Effector CD4-positive, alpha-beta T cell (primary cell): Measurements from ENCODE around the gene ANXA2.

Source experiments
- DNase-seq: peaks from one replicate; pipeline ENCODE4 v3.0.0-alpha.2; 2020

The ANXA2 gene

DNA sequence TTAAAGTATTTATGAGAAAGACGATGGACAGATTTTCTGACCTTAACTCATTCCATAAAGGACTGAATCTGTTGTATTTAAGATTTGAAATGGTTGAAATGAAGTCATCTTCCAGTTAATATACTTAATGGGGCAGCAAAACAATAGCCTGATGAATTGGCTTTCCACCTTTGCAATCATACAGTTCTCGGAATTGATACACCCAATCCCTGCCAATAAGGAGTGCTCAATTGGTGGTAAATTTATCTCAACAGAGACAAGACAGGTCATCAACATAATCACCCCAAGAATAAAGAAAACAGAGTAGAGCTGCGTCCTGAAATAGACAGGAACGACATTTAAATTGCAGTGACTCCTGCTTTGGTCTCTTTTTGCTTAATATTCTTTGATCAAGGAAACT, 11.2 kb downstream of the ANXA2 start:
- no peak for DNase-seq

DNA sequence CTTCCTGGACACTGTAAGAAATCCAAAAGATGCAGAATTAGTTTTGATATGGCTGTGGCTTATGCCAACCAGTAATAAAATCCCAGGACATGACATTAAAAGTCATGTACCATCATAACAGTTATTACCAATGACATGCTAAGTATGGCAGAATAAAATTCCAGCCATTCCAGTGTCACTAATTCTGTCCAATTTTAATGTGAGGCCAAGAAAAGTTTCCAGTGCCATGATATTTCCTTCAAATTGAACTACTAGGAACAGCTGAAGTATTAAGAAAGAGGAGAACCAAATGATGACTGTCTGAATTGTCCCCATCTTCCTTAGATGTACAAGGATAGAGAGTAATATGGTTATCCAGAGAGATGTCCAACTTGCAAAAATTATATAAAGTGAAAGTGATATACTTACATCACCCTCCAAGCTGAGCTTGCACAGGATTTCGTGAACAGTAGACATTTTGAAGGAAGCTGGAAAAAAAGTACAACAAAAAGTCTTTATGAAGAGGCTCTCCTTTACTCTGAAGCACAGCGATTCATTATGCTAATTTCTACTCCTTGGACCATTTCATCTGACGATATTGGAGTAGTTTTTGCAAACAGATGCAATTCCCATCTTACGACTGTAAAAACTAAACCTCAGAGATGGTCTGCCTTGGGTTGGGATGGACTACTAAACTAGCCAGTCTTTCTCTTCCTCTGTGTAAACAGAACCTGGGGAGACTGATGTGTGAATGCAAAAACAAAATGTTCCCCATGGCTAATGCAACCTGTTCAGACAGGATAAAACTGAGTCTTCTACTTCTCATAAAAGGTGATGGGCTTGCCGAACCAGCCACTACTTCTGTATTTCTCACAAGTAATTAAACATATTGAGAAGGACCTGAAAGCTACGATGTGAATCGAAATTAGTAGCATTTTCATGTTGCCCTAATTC, 11.9 kb downstream of the ANXA2 start:
- DNase-seq = no peak

DNA sequence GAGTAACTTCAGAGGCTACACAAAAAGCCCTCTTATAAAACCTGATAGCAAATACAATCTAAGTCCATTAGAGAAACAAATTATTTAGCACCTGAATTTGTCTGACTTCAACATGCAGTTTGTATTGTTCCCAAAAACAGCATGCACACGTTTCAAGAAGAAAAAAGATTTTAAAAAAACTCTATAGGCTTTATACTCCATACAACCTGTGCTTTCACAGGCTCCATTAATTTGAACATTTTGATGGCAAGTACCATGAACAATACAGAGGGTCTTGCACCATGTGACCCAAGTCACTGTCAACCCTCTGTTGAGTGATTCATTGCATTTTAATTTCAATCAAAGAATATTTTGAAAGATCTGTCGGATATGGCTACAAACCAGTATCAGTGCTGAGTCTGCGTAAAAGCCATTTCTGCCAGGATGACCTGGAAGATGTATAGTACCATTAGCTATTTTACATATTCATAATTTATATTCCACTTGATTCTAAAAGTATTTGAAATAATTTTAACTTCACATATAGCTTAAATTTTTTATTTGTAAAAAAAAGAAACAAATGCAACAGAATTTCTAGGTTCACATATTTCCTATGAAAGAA, 13.2 kb downstream of the ANXA2 start:
- no peak for DNase-seq

DNA sequence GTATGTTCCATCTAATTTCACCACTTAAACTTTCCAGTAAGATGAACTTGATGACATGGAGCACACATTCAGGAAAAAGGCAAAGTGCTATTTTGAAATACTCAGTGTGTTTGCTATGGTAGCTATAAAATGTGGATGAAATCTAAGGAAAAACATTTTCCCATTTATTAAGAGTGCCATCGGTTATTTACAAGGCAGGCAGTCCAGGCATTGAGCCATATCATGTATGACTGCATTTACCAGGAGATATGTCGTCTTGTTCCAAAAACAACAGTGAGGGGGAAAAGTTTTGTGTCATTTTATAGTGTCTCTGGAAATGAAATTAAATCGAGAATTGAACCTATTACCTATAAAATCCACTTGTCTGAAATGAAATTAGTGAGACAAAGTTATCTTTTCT, 13.7 kb downstream of the ANXA2 start:
- DNase-seq = no peak

DNA sequence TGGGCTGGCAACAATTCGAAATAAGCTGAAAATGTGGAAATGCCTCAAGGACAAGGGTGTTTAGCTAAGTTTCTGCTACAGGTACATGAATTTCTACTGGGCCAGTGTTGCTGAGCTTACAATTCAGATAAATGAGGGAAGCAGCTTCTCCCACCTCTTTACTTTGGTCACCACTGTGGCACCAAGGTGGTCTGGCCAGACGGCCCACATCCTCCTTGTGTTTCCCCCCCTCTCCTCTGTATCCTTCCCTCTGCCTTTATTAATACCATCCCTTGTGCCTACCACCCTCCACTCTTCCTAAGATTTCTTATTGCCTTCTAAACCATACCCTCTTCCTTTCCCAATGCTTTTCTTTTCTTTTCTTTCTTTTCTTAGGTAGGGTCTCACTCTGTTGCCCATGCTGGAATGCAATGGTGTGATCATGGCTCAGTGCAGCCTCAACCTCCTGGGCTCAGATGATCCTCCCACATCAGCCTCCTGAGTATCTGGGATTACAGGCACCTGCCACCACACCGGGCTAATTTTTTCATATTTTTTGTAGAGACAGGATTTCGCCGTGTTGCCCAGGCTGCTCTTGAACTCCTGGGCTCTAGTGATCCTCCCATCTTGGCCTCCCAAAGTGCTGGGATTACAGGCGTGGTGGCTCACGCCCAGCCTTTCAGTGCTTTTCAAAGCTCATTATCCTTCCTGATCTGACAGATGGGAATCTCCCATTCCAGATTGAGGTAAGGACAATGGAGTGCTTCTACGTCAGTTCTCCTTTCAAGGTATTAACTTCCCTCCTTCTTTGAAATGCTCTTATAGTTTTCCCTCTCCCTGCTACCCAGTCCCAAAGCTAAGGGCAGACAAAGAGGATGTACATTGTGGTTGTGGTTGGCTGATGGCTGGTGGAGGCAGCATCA, 14.8 kb downstream of the ANXA2 start:
- DNase-seq = no peak

DNA sequence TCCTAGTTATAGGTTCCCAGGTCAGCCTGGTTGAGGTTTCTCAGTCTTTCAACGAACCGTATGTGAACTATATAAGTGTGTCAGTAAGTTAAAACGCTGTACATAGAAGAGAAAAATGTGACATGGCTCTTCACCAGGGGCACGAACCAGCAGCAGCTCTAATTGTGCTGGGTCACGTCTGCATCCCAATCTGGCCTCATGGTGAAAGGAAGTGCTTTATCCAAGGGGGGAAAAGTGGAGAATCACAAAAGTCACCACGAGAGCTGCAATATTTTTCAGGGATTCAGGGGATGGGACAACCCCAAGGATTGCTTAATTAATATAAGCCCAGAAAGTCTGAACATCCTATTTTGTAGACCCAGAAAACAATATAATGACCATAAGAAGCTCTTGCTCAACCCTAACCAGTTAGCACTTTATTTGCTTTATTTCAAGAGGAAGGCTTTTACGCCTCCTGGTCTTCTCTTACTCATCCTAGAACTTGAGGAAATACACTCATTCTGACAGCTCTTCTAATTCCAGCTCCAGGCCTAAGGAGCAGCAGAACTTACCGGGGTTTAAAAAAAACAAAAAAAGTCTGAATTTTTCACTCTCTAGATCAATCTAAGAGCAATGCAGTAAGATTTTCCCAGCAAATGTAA, 16.5 kb downstream of the ANXA2 start:
- no peak for DNase-seq

DNA sequence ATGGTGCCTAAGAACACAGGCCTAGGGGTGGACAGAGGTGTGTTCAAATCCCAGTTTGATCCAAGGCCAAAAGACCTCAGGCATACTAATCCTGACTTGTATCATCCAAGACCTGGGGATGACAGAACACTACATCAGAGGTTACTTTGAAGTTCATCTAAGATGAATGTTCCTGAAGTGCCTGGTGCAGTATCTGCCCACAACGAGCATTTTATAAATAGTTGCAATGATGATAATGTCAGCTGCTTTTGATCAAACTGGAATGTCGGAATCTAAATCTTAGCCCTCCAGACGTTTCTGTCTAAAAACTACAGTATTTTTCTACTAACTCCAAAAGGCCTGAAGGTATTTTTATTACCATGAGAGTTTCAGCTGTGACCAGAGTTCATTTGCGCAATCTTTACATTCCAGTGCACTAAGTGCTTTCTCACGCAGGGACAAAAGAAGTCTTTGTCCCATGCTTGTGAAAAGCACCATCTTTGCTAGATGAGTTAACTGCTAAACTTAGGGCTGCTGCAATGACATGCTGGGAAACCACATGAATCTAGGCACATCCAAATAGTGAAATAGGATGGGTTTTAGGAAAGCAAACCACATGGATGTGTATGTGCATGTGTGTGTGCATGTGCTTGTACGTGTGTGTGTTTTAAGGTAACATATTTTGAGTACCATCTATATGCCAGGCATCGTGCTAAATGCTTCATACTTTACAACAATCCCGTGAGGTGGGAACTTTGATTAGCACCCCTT, 18.1 kb downstream of the ANXA2 start:
- DNase-seq = no peak

DNA sequence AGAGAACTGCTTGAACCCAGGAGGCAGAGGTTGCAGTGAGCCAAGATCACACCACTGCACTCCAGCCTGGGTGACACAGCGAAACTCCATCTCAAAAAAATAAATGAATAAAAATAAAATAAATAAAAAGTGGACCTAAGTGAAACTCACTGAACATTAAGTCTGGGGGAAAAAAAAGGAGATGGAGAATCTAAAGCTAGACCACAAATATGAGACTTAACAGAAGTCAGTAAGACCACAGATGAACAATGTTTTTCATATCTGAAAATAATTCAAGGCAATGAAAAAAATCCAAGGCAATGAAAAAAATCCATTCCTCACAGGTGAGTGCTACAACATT, 18.6 kb downstream of the ANXA2 start:
- DNase-seq = no peak

DNA sequence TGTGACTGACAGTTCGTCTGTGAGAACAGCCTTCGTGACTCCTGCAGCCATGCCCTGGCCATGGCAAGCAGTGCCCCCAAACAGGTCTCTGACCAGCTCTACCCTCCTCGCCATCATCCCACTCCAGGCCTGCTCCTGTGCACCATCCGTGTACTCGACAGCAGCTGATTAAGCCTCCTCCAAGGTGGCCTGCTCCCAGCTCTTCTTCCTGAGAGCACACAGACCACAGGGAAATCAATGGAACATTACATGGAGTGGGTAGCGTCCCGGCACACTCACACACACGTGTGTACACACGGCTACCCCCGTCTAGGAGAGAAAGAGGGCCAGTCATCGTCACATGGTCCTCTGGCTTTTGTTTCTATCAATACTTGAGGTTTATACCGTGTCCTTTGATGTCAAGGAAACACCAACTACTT, 21.1 kb downstream of the ANXA2 start:
- DNase-seq = no peak

DNA sequence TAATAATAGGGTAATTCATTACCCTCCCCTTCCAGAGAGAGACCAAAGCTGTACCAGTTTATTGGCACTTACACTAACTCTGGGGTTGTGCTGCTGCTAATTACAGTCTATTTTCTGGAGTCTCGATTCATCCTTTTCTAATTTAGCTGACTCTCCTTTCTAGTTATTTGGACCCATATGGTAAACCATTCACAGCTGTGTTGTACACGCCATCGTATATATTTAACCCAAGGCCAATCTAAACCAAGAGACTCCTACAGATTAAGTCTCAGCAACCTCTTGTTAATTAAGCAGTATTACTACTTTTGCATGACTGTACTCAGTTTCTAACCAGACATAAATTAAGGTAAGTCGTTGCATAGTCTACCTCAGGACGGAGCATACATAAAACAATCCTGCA, 22.5 kb downstream of the ANXA2 start:
- no peak for DNase-seq

DNA sequence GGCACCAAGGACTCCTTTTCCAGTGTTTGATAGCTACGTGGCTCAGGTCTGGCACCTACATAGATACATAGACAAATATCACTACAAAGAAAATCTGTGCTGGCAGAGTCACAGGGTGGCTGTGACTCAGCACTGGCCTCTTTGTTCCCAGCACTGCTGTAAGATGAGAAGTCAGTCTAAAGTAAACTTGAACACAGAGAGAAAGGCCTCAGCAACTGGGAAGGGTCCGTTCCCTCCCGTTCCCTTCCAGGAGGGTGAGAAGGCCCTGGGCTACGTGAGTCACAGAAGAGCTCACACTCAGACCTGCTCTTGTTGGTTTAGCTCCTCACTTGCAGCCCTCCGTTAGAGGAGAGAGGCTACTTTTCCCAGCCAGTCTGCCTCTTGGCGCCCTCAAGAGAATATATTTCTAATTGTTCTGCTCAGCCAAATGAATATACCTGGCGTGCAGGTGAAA, 23.1 kb downstream of the ANXA2 start:
- no peak for DNase-seq

DNA sequence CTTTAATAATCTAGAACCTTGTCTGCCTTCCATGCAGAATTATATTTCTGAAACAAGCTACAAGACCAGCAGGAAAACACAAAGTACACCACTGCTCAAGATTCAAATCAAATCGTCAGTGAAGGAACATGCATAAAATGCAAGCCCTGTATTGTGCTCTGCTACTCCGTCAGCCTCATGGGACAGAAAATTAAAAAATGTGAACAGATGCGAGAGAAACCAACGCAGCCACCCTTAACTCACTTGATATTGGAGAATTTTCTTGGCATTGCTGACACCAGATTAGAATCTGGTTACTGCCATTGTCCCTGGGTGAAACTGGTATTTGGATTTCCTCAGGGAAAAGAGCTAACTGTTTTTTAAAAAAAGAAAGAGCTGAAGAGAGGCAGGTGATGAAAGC, 23.6 kb downstream of the ANXA2 start:
- DNase-seq = no peak

DNA sequence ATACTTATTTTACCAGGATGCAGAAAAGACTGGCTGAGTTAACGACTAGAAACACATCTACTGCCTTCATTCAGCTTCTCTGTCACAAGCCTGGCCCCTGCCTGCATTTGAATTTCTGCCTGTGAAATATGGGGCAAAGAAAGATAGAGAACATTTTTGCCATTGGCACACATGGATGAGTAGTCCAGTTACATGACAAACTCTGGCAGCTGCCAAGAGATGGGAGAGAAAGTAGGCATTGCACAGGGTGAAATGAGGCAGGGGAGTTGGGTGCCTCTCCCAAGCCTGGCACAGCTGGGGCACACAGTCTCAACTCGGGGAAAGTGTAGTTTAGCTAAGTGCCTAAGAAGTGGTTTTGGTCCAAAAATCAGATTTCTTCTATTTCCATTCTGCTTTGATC, 24.0 kb downstream of the ANXA2 start:
- no peak for DNase-seq

DNA sequence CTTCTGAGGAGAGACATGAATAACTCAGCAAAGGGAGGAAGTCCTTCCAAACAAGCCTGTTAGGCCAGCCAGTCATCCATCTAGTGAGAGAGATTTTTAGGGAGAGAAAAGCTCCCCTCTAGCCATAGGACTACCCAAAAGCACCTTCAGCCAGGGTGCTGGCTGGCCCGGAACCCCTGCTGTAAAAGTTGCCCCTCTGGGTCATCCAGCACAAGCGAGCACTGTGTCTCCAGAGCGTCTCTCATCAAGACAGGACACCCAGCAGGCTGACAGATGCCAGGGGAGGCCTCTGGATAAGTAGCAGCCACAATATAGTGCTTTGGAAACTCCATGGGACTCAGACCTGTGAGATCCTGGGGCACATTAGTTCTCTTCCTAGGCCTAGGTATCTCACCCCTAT, 24.5 kb downstream of the ANXA2 start:
- no peak for DNase-seq

DNA sequence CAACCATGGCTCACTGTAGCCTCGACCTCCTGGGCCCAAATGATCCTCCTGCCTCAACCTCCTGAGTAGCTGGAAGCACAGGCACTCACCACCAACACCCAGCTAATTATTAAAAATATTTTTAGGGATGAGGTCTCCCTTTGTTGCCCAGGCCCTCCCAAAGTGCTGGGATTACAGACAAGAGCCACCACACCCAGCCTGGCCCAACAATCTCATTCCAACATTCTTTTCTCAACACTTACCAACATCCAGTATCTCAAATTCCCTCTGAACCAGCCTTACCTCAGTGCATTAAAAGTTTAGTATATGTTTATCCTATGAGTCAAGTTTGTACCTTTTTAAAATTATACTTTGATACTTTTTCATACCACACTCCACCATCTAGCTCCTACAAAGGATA, 25.0 kb downstream of the ANXA2 start:
- no peak for DNase-seq

DNA sequence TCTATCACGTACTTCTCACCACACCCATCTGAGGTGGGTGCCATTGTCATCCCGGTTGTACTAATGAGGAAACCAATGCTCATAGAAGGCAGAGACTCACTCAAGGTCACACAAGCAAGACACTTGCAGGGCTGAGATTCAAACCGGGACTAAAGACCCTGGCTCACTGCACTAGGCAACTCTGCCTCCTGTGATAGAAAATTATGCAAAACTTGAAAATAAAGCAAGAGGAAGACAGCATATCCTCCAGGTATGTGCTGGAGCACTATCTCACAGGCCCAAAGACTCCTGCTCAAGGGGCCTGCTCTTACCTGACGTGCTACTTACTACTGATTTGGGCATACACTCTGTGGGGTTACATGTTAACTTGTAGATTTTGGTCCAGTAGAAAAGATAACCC, 25.6 kb downstream of the ANXA2 start:
- DNase-seq = no peak

DNA sequence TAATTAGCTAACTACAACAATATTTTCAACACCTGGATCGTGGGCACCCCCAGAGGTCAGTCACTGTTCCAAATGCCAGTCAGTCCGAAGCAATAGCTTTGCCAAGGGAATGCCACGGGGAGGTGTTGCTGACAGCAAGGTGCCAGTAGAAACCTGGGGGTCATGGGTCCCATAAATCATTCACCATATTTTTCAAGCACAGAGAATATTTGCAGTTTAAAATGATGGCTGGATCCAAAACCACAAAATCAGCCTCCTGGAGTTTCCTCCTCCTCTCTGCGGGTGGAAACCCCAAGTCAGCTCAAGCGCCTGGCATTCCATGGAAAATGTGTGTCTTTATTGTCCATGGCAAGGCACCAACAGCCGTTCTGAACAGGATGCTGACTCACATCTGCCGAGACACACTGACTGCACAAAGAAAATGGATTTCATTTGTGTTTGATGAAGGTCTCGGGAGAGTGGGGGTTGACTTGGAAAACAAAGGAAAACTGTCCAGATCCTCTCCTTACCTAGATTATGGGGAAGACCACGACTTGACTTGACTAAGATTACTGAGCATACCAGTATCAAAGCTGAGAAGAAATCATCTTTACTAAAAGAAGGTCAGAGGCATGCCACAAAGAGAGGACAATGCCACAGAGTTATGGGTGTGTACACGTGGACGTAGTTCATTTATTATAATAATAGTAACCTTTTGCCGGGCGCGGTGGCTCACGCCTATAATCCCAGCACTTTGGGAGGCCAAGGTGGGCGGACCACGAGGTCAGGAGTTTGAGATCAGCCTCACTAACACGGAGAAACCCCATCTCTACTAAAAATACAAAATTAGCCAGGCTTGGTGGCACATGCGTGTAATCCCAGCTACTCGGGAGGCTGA, 26.4 kb downstream of the ANXA2 start:
- no peak for DNase-seq

DNA sequence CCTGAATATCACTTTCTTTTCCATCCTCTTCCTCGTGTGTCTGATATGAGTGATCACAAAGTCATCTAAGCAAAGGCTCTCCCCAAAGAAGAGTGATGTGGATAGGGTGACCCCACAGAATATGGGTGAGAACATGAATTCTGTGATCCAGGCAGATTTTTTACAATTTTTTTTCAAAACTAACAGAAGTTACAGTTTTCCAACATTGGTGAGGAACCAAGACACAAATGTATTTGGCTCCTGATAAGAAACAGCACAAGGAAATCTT, 27.0 kb downstream of the ANXA2 start:
- no peak for DNase-seq

DNA sequence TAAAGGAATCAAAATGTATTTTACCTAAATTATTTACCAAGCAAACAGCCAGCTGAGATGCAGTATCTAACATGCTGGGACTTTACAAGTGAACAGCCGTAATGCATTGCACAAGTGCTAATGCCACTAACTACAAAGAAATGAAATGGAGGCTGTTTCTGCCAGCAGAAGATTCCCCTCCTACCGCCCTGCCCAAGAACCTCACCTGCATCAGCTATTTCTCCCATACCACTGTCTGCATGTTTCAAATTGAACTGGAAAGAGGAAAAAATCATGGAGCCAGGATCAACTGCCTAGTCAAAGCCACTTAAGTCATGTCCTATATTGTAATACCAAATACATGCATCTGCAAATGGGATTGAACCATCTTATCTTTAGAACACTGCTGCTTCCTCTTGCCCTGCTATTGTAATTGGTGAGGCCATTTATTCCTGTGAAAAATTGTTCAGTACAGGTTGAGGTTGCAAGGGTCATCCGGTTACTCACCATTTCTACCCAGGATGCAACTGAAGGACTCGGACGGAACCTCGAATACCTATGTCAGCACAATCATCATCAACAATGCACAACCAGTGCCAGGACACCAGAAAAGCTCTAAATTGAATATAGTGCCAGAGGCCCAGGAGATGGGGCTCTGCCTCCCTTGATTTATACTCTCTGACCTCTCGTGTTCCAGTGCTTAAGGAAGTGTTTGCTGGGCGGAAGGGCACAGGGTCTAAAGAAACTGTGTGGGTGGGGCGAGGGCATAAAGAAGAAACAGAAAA, 27.5 kb downstream of the ANXA2 start:
- no peak for DNase-seq

DNA sequence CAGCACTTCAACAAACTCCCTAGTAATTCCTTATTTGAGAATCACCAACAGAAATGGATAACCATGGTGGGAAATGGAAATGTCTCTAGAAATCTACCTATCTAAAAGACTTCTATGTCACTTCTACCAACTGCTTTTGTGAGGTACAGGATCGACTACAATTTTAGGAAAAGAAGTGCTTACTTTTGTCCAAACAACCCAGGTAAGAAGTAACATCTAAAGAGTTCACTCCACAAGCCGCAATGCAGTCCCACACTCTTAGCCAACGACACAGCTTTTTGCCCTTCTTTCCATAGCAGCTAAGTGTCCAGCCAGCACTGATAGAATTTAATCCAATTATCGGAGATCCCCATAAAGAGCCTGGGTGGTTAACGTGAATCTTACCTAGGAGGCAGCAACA, 28.1 kb downstream of the ANXA2 start:
- no peak for DNase-seq

DNA sequence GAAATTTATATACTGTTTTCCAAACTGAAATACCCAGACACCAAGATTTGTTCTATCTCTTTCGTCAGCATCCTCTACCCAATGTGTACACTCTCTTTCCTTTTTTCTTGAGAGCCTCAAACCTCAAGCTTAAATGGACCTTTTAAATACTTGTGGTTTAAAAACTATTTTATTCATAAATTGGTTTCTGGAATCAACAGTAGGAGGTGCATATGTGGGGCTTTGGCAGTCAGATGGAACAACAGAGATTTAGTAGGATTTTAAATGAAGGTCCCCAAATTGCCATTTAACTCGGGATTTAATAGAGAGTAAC, 33.2 kb downstream of the ANXA2 start:
- DNase-seq = no peak
